ENCODE measurements around the gene RPL39.

GRCh38 chrX:119756926-119757635 lies 34.3 kb downstream of the RPL39 start:
- TF ChIP-seq POLR2A (IDR thresholded peaks at IDR 0.05), result no peak
- no peak for TF ChIP-seq CTCF (IDR thresholded peaks at IDR 0.05)
